ENCODE results near the gene ROBO1. TPM values are rescaled to one million over a fixed set of nuclear protein-coding genes. Genes with fewer than 3 reads are reported as not detected.

ROBO1 gene
- total and polyA plus RNA-seq, 2 of the 13 experiments (the other 11 are each of a cell fraction or from before 2014, with no cell fraction given) = 52.2 to 71.0 TPM

- TF ChIP-seq AHDC1 (CRISPR knock-in tag; IDR thresholded peaks at IDR 0.05; ENCODE audit: borderline replicate concordance) (peak; percentile 53; the same call in 1 of the 2 replicates), SUZ12 (IDR thresholded peaks at IDR 0.05; ENCODE audit: low read depth, low read length) (no peak), RBM39 (IDR thresholded peaks at IDR 0.05; ENCODE audit: low read depth, low read length, poor library complexity, severe bottlenecking) (peak; percentile 61), NFIC (IDR thresholded peaks at IDR 0.05; ENCODE audit: low read length) (peak; percentile 37; the same call in 1 of the 2 replicates), CENPT (CRISPR knock-in tag; IDR thresholded peaks at IDR 0.05; ENCODE audit: low read depth) (no peak), DR1 (CRISPR knock-in tag; IDR thresholded peaks at IDR 0.05) (peak; percentile 62; the same call in 1 of the 2 replicates), ZNF121 (CRISPR knock-in tag; IDR thresholded peaks at IDR 0.05) (no peak), RERE (CRISPR knock-in tag; IDR thresholded peaks at IDR 0.05; ENCODE audit: low read depth) (no peak), ZNF333 (CRISPR knock-in tag; IDR thresholded peaks at IDR 0.05; ENCODE audit: borderline replicate concordance) (0 out of 2 replicates have a peak, but pooled peaks have one; percentile 24), CSRNP1 (CRISPR knock-in tag; IDR thresholded peaks at IDR 0.05) (peak; percentile 44; the same call in 1 of the 2 replicates), ZMAT5 (CRISPR knock-in tag; IDR thresholded peaks at IDR 0.05; ENCODE audit: borderline replicate concordance, low read depth) (no peak), ZNF746 (CRISPR knock-in tag; IDR thresholded peaks at IDR 0.05) (peak; percentile 73; the same call in 1 of the 2 replicates), NFE2L2 (IDR thresholded peaks at IDR 0.05; ENCODE audit: low read length) (no peak), HOXA5 (CRISPR knock-in tag; IDR thresholded peaks at IDR 0.05) (peak; percentile 50)
Measured at GRCh38 chr3:79019137-79019923, 748.5 kb downstream of the ROBO1 start (continued).
